ENCODE results near the gene ATG3. TPM values are rescaled to one million over a fixed set of nuclear protein-coding genes. Genes with fewer than 3 reads are reported as not detected.

ATG3 gene
- total RNA-seq, 2 donors from 2014 or later, result 36.3 to 42.1 TPM

DNA sequence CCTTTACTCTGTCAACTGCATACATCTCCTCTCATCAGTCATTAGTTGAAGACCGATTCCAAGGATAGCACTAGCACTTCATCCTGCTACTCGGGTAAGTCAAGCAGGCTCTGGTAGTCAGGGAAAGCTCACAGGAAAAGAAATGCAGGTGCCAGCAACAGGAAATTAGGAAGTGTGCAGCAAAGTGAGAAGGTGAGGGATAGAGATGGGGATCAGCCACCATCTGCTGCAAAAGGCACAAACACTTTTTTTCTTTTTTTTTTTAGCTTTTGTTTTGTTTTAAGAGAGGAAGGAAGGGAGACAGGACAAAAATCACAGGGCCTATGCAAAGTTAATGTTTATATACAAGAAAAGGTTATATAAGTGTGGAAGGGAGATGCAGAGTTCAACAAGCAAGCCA, 53.5 kb downstream of the ATG3 start:
- H3K4me3 ChIP-seq (ENCODE audit: low read length), result peak overlapping the region; percentile 26
- Mint-ChIP-seq H3K4me1 (no peaks in the 10 kb centered on the region), H3K27me3 (ENCODE audit: insufficient read depth) (no peaks in the 10 kb centered on the region), H3K4me3 (no peak overlapping the region), H3K9me3 (peaks cover 40% of the 10 kb centered on the region), H3K36me3 (ENCODE audit: low read depth) (peaks cover 36% of the 10 kb centered on the region), H3K27ac (no peak overlapping the region)
- H3K4me1 ChIP-seq (ENCODE audit: control insufficient read depth, insufficient read depth, low read length), result no peaks in the 10 kb centered on the region
- no peaks in the 10 kb centered on the region for H3K27me3 ChIP-seq (ENCODE audit: control insufficient read depth, insufficient read depth, low read length, poor library complexity, severe bottlenecking)
- H3K9me3 ChIP-seq (ENCODE audit: control insufficient read depth, low read length), result peaks cover 41% of the 10 kb centered on the region
- TF ChIP-seq, protein P1, sequence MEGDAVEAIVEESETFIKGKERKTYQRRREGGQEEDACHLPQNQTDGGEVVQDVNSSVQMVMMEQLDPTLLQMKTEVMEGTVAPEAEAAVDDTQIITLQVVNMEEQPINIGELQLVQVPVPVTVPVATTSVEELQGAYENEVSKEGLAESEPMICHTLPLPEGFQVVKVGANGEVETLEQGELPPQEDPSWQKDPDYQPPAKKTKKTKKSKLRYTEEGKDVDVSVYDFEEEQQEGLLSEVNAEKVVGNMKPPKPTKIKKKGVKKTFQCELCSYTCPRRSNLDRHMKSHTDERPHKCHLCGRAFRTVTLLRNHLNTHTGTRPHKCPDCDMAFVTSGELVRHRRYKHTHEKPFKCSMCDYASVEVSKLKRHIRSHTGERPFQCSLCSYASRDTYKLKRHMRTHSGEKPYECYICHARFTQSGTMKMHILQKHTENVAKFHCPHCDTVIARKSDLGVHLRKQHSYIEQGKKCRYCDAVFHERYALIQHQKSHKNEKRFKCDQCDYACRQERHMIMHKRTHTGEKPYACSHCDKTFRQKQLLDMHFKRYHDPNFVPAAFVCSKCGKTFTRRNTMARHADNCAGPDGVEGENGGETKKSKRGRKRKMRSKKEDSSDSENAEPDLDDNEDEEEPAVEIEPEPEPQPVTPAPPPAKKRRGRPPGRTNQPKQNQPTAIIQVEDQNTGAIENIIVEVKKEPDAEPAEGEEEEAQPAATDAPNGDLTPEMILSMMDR (conservative IDR thresholded peaks at IDR 0.05), result no peak
- no peak overlapping the region for H3K9ac ChIP-seq (ENCODE audit: extremely low read depth, low read length, poor library complexity, severe bottlenecking)
- H3K27ac ChIP-seq (ENCODE audit: low read depth, low read length), result no peak overlapping the region
- no peak for DNase-seq
- WGBS, 2 experiments (ENCODE audit: insufficient coverage in 1 of 2, insufficient read length in 1 of 2), result 86 to 89% methylated on average over 2 of the region's 2 CpGs
- no peaks in the 10 kb centered on the region for H3K36me3 ChIP-seq (ENCODE audit: control insufficient read depth, insufficient read depth, low read length)

DNA sequence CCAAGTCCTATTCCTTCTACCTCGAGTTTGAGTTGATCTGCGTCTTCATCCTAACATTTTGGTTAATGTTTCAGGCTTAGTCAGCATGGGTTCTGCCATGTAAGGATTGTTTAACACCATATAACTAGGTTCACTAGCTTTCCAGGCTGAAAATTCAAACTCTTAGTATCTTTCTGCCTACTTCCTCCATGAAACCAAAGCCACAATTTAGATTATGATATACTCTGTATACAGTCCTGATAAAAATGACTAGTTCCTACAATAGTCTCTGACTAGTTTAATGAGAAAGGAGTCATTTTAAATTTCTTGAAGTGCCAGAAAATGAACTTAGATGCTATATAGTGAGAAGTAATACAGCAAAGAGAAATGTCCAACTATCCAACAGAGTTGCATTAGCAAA, 55.9 kb downstream of the ATG3 start:
- H3K4me1 Mint-ChIP-seq, result no peaks in the 10 kb centered on the region
- Histone ChIP-seq H3K4me1 (ENCODE audit: control insufficient read depth, insufficient read depth, low read length) (no peaks in the 10 kb centered on the region), H3K27me3 (ENCODE audit: control insufficient read depth, insufficient read depth, low read length, poor library complexity, severe bottlenecking) (no peaks in the 10 kb centered on the region), H3K9ac (ENCODE audit: extremely low read depth, low read length, poor library complexity, severe bottlenecking) (no peak overlapping the region), H3K9me3 (ENCODE audit: control insufficient read depth, low read length) (peaks cover 27% of the 10 kb centered on the region), H3K27ac (ENCODE audit: low read depth, low read length) (no peak overlapping the region), H3K36me3 (ENCODE audit: control insufficient read depth, insufficient read depth, low read length) (no peaks in the 10 kb centered on the region), H3K4me3 (ENCODE audit: low read length) (no peak overlapping the region)
- no peak overlapping the region for H3K4me3 Mint-ChIP-seq
- no peak overlapping the region for H3K27ac Mint-ChIP-seq
- no peaks in the 10 kb centered on the region for H3K27me3 Mint-ChIP-seq (ENCODE audit: insufficient read depth)
- no peak for DNase-seq
- H3K36me3 Mint-ChIP-seq (ENCODE audit: low read depth), result peaks cover 27% of the 10 kb centered on the region
- TF ChIP-seq, protein P1 (conservative IDR thresholded peaks at IDR 0.05), result no peak
- 40 to 43% methylated on average over 2 of the region's 2 CpGs for WGBS, 2 experiments (ENCODE audit: insufficient coverage in 1 of 2, insufficient read length in 1 of 2)
- peaks cover 24% of the 10 kb centered on the region for H3K9me3 Mint-ChIP-seq

DNA sequence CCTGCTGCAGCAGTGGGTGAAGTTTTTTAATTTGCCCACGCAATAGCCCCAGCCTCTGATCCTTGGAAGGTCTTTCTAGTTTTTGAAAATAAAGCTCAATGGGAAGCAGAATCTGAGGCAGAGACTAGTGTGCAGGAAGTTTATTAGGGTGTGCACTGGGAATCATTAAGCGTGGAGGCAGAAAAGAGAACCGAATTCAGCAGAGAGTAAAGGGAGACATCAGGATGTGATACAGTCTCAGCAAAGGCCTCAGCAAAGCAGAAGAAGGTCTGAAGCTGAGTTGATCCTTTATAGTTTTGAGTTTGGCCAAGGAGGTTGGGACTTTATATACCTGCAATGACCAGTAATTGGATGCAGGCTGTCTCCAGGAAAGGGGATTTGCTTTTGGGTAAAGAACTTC, 57.6 kb downstream of the ATG3 start:
- H3K9me3 Mint-ChIP-seq, result peaks cover 8% of the 10 kb centered on the region
- Histone ChIP-seq H3K4me1 (ENCODE audit: control insufficient read depth, insufficient read depth, low read length) (no peaks in the 10 kb centered on the region), H3K27ac (ENCODE audit: low read depth, low read length) (no peak overlapping the region), H3K36me3 (ENCODE audit: control insufficient read depth, insufficient read depth, low read length) (no peaks in the 10 kb centered on the region), H3K9me3 (ENCODE audit: control insufficient read depth, low read length) (peaks cover 10% of the 10 kb centered on the region), H3K4me3 (ENCODE audit: low read length) (no peak overlapping the region), H3K9ac (ENCODE audit: extremely low read depth, low read length, poor library complexity, severe bottlenecking) (no peak overlapping the region), H3K27me3 (ENCODE audit: control insufficient read depth, insufficient read depth, low read length, poor library complexity, severe bottlenecking) (no peaks in the 10 kb centered on the region)
- no peaks in the 10 kb centered on the region for H3K4me1 Mint-ChIP-seq
- H3K4me3 Mint-ChIP-seq, result no peak overlapping the region
- 91 to 94% methylated on average over 3 of the region's 3 CpGs for WGBS, 2 experiments (ENCODE audit: insufficient coverage in 1 of 2, insufficient read length in 1 of 2)
- no peak for DNase-seq
- peaks cover 17% of the 10 kb centered on the region for H3K36me3 Mint-ChIP-seq (ENCODE audit: low read depth)
- TF ChIP-seq, protein P1 (conservative IDR thresholded peaks at IDR 0.05), result no peak
- H3K27me3 Mint-ChIP-seq (ENCODE audit: insufficient read depth), result no peaks in the 10 kb centered on the region
- H3K27ac Mint-ChIP-seq, result no peak overlapping the region

Measured in endodermal cell (in vitro differentiated cells).